GM21526 (cell line): ENCODE data around the gene LRRC8C.

ENCODE experiments used
- ATAC-seq: cut with Tn5 transposase; IDR thresholded peaks from one replicate; pipeline ENCODE4 v1.9.1; 2021; ENCODE audit warnings: moderate library complexity; ENCODE audit not compliant: unreplicated experiment, low FRiP score

Gene LRRC8C

DNA sequence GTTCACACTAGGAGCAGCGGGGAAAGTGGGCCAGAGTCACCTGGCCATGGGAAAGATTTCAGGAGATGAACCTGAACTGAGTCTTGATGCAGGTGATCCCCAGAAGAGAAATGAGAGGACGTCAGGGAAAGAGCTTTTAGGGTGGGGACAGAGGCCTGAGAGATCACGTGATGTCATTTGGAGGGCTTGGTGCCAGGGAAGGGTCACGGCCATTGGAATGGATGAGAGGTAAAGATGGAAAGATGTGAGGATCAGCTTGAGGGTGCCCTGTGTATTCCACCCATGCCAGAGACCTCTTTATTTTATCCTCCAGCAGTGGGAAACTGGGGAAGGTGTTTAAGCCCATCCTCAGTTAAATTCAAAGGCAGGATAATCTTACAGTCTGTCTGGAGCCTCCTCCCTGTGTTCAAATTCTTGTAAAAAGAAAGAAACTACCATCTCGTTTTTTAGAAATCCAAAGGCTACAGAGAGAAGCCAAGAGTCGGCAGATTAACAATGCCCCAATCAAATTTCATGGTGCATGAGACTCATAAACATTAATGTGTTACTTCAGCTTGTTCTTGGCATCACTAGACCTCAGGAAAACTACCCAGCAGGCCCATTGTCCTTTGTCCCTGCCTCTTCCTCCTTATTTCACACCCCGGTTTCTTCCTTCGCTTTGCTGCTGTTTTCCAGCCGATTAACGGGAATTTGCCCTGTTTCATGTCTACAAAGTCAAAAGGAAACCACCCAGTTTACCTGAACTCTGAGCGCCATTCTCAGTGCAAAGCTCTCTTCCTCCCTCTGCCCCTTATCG, 94.8 kb downstream of the LRRC8C start:
- ATAC-seq, result no peak

DNA sequence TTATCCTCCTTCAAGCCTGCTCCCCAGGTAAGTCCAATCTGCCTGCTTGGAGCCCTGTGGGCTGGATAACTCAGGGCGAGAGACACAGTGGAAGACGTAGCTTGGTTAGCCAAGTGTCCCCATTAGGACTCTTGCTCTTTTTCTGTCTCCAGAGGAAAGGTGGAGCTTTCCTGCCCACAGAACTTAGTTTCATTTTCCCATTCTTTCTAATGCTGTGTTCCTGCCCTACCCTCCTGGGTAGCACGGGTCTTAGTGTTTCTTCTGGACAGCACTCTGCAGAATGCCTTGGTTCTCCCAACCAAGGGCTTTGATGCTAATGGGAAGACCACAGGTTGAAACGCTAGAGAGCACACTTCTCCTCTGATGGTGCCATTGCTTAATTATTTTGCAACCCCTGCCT, 95.5 kb downstream of the LRRC8C start:
- no peak for ATAC-seq

DNA sequence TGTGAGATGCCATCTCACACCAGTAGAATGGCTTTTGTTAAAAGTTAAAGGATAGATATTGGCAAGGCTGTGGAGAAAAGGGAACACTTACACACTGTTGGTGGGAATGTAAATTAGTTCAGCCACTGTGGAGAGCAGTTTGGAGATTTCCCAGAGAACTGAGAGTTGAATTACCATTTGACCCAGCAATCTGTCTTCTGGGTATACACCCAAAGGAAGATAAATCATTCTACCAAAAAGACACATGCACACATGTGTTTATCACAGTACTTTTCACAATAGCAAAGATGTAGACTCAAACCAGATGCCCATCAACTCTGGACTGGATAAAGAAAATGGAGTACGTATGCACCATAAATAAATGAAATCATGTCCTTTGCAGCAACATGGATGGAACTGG, 99.3 kb downstream of the LRRC8C start:
- ATAC-seq, result no peak

DNA sequence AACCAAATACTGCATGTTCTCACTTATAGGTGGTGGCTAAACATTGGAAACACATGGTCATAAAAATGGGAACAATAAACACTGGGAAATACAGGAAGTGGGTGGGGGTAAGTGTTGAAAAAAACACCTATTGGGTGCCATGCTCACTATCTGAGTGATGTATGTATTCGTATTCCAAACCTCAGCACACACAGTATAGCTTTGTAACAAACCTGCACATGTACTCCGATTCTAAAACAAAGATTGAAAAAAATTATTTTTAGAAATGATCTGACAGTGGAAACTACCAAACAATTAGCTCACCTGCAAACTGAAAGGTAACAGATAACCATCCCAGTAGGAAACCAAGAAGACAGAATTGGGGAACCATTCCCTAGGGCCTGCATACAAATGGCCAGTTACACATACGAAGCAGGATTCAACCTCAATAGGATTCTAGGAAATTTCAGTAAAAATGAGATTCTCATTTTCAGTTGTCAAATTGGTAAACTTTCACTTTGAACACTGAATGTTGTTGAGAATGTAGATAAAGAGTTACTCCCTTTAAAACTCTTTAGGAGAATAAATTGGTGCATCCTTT, 99.8 kb downstream of the LRRC8C start:
- no peak for ATAC-seq

DNA sequence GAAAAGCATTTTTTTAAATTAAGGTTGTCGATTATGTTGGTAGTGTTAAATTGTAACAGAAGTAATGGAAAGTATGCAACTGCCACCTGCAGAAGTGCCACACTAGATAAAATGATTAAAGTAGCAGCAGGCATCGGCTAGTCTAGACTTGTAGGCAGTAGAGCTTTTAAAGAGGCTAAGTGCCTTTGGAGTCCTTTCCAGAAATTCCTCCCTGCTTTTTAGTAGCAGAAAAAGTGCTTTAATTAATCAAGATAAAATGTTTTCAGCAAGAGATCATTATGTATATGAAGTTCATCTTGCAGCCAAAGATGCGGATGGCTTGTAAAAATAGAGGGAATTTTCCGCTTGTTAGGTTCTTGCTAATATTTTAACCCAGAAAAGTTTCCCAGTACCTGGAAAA, 100.8 kb downstream of the LRRC8C start:
- ATAC-seq, result no peak

DNA sequence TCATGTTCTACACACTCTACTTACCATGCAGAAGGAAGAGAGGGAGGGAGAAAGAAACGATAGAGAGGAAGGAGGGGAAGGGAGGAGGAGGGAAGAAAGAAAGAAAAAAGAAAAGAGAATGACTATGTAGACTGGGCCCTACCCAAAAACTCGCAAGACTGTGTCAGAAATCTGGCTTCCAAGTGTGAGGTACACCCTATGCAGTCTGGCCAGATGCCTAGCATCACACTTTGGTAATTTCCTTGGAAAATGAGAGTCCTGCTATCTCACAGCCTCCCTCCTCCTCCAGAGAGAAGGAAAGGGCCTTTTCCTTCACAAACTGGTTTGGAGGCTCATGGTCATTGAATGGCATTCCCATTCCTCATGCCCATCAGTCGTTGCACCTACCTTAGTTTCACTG, 101.5 kb downstream of the LRRC8C start:
- no peak for ATAC-seq

DNA sequence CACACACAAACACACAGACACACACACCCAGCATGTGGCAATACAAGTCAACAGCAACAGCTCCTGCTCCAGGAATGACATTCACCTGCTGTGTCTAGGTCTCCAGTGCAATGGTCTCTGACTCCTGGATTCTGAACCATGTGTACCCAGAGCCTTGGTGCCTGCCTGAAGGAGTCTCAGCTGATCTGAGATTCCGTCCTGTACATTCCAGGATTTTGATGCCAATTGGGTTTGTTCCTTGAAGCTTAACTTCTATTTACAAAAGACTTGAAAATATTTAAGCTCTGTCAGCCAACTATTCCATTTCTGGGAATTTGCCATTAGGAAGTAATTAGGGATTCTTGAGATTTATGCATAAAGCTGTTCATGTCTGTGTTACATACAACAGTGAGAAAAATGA, 102.6 kb downstream of the LRRC8C start:
- ATAC-seq, result no peak

DNA sequence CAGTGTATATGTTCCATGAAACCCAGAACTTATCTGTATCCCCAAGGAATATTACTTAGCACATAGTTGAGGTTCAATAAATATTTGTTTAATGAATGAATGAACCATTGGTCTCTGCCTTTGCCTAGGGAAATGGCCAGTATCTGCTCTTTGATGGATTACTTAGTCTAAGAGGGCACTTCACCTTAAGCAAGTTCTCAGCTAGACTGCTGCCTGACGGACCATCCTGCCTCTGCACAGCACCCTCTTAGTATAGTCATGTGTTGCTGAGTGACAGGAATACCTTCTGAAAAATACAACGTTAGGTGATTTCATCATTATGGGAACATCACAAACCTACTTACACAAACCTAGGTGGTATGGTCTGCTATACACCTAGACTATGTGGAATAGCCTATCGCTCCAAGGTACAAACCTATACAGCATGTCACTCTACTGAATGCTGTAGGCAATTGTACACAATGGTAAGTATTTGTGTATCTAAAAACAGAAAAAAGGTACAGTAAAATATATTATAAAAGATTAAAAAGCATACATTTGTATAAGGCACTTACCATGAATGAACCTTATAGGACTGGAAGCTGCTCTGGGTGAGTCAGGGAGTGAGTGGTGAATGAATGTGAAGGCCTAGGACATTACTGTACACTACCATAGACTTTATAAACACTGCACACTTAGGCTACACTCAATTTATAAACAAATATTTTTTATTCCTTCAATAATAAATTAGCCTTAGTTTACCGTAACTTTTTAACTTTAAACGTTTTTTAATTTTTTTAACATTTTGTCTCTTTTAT, 104.2 kb downstream of the LRRC8C start:
- no peak for ATAC-seq

DNA sequence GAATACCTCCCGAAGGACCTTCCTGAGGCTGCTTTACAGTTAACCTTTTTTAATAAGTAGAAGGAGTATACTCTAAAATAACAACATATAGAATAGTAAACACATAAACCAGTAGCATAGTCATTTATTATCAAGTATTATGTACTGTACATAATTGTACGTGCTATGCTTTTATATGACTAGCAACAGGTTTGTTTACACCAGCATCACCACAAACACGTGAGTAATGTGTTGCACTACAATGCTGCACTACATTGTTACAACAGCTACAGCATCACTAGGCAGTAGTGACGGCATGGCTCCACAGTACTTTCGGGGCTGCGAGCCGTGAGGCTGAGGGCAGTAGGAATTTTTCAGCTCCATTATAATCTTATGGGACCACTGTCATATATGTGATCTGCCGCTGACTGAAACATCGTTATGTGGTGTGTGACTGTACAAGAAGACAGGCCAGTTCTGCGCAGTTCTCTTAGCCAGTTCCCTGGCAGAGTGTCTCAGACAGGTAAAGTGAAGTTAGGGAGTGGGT, 105.1 kb downstream of the LRRC8C start:
- ATAC-seq, result no peak

DNA sequence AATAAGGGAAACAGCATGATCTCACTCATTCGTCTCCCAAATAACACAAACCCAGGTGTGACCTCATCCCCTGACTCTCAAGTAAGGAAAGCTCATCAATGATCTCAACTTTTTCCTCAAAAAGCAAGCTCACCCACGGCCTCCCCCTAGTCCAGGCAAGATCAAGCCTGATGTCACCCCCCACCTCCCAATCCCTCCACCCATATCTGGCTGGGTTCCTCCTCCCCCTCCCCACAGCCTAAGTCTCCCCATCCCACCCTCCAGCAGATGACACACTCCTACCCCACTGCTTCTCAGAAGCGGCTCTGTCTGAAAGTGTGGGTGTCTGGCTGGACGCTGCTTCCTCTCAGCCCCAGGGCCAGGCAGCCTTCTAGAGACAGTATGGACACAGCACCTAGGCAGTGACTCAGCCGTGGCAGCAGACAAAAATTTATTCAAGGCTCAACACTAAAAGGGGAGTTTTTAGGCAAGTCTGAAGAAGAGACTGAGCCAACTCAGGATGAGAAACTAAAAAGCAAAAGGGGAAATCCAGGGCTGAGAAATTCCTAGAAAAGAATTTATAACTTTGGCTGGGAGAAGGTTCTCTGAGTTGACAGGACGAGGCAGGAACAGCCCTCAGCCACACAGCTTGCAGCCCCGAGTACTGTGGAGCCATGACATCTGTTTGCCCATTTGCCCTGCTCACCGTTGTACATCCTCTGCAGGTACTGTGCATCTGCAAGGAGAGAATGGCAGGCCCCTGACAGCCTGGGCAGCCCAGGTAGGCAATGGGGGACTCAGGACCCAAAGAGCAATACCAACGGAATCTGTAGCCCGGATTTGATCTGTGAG, 106.3 kb downstream of the LRRC8C start:
- no peak for ATAC-seq

DNA sequence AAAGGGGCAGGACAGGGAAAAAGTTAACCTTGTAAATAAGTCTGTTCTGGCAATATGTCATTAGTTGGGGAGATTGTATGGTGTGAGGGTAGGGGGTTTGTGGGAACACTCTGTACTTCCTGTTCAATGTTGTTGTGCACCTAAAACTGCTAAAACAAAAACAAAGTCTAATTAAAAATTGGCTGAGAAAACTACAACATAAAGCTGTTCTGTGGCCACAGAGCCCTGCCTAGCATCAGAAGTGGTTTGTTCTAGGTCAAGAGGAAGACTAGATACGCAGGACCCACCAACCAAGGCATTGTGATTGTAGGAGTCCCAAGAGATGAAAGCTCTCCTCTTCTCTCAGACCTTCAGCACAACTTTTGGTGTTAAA, 106.9 kb downstream of the LRRC8C start:
- no peak for ATAC-seq

DNA sequence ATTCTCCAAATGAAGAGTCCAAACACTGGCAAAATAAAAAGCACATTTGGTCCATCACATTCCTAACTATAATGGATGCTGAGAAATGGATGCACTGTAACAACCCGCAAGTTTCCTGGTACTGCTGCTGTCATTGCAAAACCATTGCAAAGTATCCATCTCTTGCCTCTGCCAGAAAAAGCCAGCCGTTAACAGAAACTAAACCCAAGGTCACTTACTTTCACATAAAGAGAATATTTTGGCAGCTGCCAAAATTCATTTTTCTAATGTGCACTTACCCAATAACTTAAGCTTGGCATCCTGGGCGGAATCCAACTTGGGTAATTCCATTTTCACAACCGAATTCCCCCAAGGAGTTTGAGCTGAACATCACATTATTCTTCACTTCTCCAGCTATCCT, 110.9 kb downstream of the LRRC8C start:
- ATAC-seq, result no peak

DNA sequence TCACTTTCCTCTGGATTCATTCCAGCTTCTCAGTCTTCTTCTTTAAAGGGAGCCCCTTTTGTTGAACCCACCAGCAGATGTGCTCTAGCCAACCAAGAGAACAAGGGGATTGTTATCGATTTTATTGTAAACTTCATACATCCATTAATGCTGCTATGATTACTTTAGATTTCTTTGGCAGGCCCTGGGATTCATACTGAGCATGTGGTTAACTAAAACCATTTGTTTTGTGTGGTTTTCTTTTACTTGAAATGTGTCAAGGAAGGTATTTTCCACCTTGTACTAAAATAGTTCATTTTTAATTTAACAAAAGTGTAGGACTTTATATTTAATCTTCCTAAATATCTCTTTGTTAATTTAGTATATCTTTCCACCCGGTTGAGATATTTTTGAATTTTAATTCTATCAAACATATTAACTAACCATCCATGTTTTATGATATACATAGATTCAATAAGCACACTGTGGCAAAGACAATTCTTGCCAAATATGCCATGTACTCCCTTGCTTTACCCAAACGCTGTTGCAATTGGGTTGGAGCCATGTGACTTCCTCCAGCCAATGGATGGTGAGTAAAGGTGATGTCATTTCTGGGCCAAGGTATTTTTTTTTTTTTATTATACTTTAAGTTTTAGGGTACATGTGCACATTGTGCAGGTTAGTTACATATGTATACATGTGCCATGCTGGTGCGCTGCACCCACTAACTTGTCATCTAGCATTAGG, 113.7 kb downstream of the LRRC8C start:
- no peak for ATAC-seq

DNA sequence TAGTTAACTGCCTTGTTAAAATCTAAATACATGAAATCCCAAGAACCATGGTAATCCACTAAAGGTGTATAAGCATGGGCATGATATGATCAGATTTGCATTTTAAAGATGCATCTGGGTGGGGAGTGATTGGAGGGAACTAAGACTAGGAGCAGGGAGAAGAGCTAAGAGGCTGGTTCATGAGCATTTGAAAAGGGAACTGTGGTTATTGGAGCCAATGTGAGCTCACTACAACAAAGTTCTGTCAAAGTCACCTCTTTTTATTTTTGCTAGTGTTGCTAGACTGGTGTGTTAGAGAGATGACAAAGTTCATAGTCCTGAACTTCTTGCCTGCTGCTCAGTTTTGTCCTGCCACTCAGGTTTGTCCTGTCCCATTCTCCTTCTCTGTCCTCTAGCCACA, 120.8 kb downstream of the LRRC8C start:
- ATAC-seq, result no peak

DNA sequence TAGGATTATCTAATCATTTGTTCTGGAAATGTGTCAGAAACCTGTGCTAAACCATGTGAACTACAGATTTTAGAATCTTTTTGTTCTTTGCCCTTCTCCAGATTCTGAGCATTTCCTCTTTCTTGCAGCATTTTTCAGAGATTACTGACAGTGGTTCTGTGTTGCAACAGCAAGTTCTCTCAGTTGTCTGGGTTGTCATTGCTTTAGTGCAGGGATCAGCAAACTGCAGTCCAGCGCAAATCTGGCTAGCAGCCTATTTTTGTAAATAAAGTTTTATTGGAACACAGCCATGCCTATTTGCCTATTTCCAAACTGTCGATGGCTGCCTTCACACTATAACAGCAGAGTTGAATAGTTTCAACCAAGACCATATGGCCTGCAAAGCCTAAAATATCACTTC, 121.6 kb downstream of the LRRC8C start:
- ATAC-seq, result no peak

DNA sequence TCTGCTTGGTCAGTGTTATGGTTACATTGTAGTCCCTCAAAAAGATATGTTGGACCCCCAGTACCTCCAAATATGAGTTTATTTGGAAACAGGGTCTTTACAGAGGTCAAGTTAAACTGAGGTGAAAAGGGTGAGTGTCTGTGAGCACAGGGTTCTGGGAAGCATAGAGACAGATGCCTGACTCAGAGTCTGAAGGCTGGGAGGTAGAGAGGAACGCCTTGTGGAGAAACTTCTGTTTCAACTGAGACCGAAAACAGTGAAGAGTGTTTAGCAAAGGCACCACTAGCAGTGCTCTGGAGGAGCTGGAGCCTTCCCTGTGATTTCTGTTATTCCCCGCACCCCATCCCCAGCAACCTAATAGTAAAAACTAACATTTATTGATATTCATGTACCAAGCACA, 122.7 kb downstream of the LRRC8C start:
- ATAC-seq, result no peak

DNA sequence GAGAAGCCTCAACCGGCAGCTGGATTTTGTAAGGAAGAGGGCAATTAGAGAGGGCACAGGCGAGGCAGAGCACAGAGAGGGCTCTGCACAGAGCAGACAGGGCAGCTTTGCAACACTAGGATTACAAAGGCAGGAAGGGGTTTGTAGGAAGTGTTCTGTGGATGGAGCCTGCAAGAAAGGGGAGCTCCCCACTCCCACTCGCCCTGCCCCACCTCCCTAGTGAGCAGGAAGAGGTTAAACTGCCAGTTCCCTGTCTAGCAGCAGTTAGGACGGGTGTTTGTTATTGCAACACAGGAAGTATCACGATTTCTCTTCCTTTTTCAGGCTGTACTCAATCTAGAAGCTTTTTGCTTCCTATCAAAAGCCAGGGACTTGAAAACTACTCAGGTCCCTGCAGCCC, 124.6 kb downstream of the LRRC8C start:
- ATAC-seq, result no peak

DNA sequence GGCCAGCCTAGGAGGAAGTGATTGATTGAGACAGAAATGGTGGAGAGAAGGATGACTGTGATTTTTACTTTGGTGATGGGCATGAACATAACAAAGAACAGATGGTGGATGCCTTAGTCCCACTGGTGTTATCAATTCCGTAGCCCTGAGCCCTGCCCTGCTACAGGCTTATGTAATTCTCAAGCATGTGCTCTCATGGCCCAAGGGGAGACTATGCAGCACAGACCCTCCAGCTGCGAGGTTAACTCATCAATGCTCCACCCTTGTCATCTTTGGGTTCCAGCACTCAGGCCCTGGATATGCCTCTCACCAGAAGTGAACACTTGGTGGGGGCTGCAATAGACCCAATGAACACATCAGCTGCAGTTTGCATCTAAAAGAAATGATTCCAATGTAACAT, 125.2 kb downstream of the LRRC8C start:
- no peak for ATAC-seq

DNA sequence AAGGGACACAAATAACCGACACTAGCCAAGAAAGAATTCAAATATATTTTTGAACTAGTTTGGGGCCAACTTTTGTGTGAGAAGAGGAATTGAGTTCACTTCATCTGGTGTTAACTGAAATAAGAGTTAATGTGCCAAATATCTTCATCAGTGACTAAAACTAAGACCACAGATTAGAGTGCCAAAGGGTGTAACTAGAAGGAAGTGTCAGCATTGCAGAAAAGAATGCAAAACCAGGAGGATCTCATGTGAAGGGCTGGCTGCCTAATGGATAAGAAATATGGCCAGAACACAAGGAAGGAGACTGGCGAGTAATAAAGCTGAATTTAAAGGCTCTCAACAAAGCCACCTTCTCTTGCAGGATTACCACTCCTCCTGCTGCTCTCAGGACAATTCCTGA, 126.1 kb downstream of the LRRC8C start:
- no peak for ATAC-seq

DNA sequence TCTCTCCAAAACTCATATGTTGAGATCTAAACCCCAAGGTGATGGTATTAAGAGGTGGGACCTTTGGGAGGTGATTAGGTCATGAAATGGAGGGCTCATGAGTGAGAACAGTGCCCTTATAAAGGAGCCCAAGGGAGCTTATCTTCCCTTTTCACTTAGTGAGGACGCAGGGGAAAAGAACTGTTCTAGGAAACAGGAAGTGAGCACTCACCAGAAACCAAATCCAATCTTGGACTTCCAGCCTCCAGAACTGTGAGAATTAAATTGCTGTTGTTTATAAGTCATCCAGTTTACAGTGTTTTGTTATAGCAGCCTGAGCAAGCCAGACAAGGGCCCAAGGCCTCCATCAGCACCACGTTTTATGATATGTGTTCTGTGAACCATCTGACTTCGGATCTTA, 127.6 kb downstream of the LRRC8C start:
- no peak for ATAC-seq
